Activated T-cell treated with anti-CD3 and anti-CD28 coated beads for 48 hours (primary cell): ENCODE measurements around the gene SYNDIG1.

ENCODE experiments used
- DNase-seq: peaks from one replicate; pipeline ENCODE4 v3.0.0-alpha.2; 2020; ENCODE audit warnings: low read depth

SYNDIG1 gene

GRCh38 chr20:24448170-24448569 lies 21.3 kb upstream of the SYNDIG1 start:
- DNase-seq: no peak

- DNase-seq: no peak
Measured at GRCh38 chr20:24449026-24449720, 20.3 kb upstream of the SYNDIG1 start.

GRCh38 chr20:24450177-24450576 lies 19.3 kb upstream of the SYNDIG1 start:
- no peak for DNase-seq

GRCh38 chr20:24450624-24451376 lies 18.6 kb upstream of the SYNDIG1 start:
- DNase-seq: no peak

- no peak for DNase-seq
Measured at GRCh38 chr20:24451428-24451827, 18.0 kb upstream of the SYNDIG1 start.

GRCh38 chr20:24452016-24452415 lies 17.4 kb upstream of the SYNDIG1 start:
- no peak for DNase-seq

GRCh38 chr20:24452498-24453127 lies 16.8 kb upstream of the SYNDIG1 start:
- DNase-seq: no peak

- no peak for DNase-seq
Measured at GRCh38 chr20:24453869-24454268, 15.6 kb upstream of the SYNDIG1 start.

GRCh38 chr20:24455081-24455480 lies 14.3 kb upstream of the SYNDIG1 start:
- DNase-seq: no peak

- no peak for DNase-seq
Measured at GRCh38 chr20:24456398-24456781, 13.0 kb upstream of the SYNDIG1 start.

- DNase-seq: no peak
Measured at GRCh38 chr20:24458436-24458835, 11.0 kb upstream of the SYNDIG1 start.

- DNase-seq: no peak
Measured at GRCh38 chr20:24459733-24460132, 9.7 kb upstream of the SYNDIG1 start.

- DNase-seq: no peak
Measured at GRCh38 chr20:24460712-24461111, 8.7 kb upstream of the SYNDIG1 start.

GRCh38 chr20:24461848-24462247 lies 7.6 kb upstream of the SYNDIG1 start:
- no peak for DNase-seq

- DNase-seq: no peak
Measured at GRCh38 chr20:24462460-24463010, 6.9 kb upstream of the SYNDIG1 start.

GRCh38 chr20:24465159-24465558 lies 4.3 kb upstream of the SYNDIG1 start:
- DNase-seq: no peak

- no peak for DNase-seq
Measured at GRCh38 chr20:24465730-24466129, 3.7 kb upstream of the SYNDIG1 start.

GRCh38 chr20:24468401-24469115 lies 871 bp upstream of the SYNDIG1 start:
- DNase-seq: no peak

- no peak for DNase-seq
Measured at GRCh38 chr20:24469894-24470745, 691 bp downstream of the SYNDIG1 start.

- no peak for DNase-seq
Measured at GRCh38 chr20:24470746-24471582, 1.5 kb downstream of the SYNDIG1 start.
